ENCODE results near the gene SREBF1.
"Not testable (repeated sequence)": the region's sequence is repeated elsewhere in the genome, so short reads cannot be mapped to it uniquely, and the experiment has no call there.

SREBF1 gene

DNA sequence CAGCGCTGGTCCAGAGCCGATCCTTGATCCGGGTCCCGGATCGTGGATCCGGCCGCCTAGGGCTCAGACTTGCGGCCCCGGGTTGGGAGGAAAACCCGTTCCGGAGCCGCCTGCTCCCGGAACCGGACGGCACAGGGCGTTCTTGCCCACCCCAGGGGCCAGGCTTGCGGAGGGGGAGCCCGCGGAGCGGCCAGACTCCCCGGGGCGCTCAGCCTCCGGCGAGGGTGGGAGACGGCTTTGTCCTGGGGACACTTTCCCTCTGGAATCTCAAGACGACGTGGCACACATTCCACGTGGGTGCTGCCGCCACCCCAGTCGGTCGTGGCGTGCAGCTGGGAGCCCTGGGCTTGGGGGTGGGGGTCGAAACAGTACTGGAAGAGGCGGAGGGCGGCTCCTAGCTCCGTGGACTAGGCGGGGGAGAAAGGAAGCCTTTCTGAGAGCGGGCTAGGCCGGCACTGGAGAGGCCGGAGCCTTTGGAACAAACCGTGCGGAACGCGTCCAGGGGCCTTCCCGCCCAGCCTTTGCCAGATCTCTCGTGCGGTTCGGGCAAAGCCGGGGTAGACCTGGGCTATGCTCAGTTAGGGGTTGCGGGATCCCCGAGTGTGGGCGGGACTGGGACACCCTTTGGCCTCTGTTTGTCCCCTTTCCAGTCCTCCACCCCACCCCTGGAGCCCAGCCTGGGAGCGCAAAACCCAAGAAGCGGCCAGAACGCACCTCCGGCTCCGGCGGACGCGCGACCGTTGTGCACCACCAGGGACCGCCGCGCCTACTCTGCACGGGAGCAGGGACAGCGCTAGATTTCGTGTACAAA lies 26.5 kb downstream of the SREBF1 start:
- Histone ChIP-seq H3K9ac (ENCODE audit: low read depth, low read length) (peak overlapping the region; percentile 42), H3K9me3 (ENCODE audit: control insufficient read depth, insufficient read depth, low read length) (no peaks in the 10 kb centered on the region), H3K36me3 (ENCODE audit: insufficient read depth, low read length) (peaks cover 3% of the 10 kb centered on the region; the same call in 1 of the 2 replicates), H3K4me1 (ENCODE audit: insufficient read depth, low read length) (peaks cover 9% of the 10 kb centered on the region)

DNA sequence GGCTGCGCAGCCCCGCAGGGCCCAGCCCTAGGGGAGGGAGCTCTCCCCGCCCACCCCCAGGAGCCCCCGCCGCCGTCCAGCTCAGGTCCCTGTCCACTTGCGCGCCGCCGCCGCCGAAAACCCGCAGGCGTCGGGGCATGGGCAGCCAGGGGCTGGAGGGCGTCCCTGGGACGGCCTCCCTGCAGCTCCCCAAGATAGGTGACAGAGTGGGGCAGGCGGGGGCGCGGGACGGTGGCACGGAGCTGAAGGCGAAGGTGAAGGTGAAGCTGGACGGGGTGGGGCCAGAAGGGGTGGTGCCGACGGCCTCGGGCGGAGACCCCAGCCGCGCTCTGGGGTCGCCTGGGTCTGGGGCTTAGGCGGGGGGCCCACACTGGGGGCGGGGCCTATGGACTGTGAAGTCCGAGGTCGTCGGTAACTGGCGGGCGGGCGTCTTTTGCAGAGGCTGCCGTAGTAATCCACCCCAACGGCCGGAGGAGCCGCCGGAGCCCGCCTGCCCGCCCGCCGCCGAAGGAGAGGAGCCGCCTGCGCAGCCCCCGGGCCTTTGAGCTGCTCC lies 27.2 kb downstream of the SREBF1 start:
- H3K9ac ChIP-seq (ENCODE audit: low read depth, low read length), result peak overlapping the region; percentile 42
- peaks cover 9% of the 10 kb centered on the region for H3K4me1 ChIP-seq (ENCODE audit: insufficient read depth, low read length)
- H3K36me3 ChIP-seq (ENCODE audit: insufficient read depth, low read length), result peaks cover 3% of the 10 kb centered on the region; the same call in 1 of the 2 replicates
- no peaks in the 10 kb centered on the region for H3K9me3 ChIP-seq (ENCODE audit: control insufficient read depth, insufficient read depth, low read length)

DNA sequence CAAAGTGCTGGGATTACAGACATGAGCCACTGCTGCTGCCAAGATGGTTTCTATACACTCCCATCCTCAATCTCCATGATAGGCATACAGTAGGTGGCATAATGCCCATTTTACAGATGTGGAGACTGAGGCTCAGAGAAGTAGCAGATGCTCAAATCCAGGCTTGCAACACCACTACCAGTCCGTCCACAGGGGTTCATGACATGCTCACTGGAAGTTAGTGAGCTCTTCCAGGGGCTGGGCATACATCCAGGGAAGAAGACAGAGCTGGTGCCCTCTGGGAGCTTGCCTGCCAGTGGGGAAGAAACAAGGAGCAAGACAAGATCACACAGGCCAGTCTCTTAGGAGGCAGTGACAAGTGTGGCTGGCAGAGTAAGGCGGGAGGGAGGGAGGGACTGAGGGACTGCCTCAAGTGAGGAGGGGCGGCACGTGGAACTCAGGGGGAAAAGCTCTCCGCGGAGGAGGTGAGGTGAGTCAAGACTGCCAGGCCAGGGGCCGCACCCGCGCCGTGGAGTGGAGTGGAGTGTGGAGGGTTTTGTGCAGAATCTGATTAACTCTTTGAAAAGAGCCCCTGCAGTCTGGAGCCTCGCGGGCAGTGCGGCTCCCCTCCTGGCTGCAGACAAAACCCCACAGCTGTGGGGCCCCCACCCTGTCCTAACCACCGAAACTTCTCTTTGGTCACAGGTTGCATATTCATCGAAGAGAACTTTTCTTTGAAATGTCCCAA lies 27.9 kb downstream of the SREBF1 start:
- Histone ChIP-seq H3K9me3 (ENCODE audit: control insufficient read depth, insufficient read depth, low read length) (no peaks in the 10 kb centered on the region), H3K36me3 (ENCODE audit: insufficient read depth, low read length) (no peaks in the 10 kb centered on the region; the same call in 1 of the 2 replicates), H3K4me1 (ENCODE audit: insufficient read depth, low read length) (peaks cover 9% of the 10 kb centered on the region), H3K9ac (ENCODE audit: low read depth, low read length) (peak overlapping the region; percentile 12; the same call in 1 of the 2 replicates)

DNA sequence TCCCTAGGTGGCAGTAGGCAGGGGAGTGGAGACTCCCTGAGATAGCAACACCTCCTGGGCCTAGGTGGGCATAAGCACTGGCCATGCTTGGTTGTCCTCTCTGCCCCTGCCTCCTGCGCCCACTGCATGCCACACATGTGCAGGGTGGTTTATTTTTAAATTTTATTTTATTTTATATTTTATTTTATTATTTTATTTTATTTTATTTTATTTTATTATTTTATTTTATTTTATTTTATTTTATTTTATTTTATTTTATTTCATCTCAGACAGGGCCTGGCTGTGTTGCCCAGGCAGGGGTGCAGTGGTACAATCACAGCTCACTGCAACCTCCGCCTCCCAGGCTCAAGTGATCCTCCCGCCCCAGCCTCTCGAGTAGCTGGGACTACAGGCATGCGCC lies 28.6 kb downstream of the SREBF1 start:
- not testable (repeated sequence) for H3K36me3 ChIP-seq (ENCODE audit: insufficient read depth, low read length); H3K9me3 ChIP-seq (ENCODE audit: control insufficient read depth, insufficient read depth, low read length); H3K4me1 ChIP-seq (ENCODE audit: insufficient read depth, low read length); H3K9ac ChIP-seq (ENCODE audit: low read depth, low read length)

DNA sequence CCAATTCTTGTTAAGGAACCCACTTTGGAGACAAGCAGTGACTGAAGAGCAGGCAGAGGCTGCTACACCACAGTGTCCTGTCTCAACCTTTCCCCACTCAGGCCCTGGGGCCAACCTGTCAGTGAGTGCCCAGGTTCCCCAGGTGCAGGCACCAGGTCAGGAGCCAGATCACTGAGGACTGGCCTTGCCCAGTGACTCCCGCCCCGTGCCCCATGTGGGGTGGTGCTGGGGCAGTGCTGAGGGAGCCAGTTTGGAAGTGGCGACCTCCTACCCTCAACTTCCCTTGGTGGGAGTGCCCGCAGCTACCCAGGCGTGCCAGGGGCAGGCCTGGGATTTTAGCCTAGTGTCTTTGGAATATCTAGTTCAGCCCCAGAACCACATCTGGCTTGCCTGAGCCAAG lies 29.3 kb downstream of the SREBF1 start:
- H3K4me1 ChIP-seq (ENCODE audit: insufficient read depth, low read length), result peaks cover 9% of the 10 kb centered on the region
- H3K9ac ChIP-seq (ENCODE audit: low read depth, low read length), result no peak overlapping the region
- H3K9me3 ChIP-seq (ENCODE audit: control insufficient read depth, insufficient read depth, low read length), result no peaks in the 10 kb centered on the region
- H3K36me3 ChIP-seq (ENCODE audit: insufficient read depth, low read length), result no peaks in the 10 kb centered on the region; the same call in 1 of the 2 replicates

DNA sequence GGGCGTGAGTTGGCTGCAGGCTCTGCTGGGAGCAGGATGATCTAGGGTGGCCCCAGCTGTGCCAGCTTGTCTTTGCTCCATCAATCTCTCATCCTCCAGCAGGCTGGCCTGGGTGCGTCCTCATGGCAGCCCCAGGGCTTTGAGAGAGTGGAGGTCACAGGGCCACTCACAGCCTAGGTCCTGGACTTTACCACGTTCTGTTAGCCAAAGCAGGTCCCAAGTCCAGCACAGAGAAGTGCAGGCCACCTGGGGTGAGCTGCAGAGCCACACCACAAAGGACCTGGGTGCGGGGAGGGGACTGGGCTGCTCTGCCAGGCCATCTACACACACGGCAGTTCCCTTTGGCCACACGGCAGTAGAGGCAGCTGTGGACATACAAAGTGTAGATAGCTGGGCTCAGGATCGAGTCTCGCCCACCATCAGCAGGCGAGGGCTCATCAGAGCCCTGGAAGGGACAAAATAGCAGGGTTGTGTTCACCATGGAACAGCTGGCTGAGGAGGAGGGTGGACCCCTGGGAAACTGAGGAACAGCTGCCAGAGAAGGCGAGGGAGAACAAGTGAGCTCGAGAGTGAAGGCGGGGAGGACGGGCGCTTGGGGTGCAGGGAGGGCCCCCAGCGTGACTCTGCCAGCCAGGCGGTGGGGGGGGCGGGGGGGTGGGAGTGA lies 30.0 kb downstream of the SREBF1 start:
- no peaks in the 10 kb centered on the region; the same call in 1 of the 2 replicates for H3K36me3 ChIP-seq (ENCODE audit: insufficient read depth, low read length)
- no peak overlapping the region for H3K9ac ChIP-seq (ENCODE audit: low read depth, low read length)
- H3K9me3 ChIP-seq (ENCODE audit: control insufficient read depth, insufficient read depth, low read length), result no peaks in the 10 kb centered on the region
- H3K4me1 ChIP-seq (ENCODE audit: insufficient read depth, low read length), result peaks cover 3% of the 10 kb centered on the region

DNA sequence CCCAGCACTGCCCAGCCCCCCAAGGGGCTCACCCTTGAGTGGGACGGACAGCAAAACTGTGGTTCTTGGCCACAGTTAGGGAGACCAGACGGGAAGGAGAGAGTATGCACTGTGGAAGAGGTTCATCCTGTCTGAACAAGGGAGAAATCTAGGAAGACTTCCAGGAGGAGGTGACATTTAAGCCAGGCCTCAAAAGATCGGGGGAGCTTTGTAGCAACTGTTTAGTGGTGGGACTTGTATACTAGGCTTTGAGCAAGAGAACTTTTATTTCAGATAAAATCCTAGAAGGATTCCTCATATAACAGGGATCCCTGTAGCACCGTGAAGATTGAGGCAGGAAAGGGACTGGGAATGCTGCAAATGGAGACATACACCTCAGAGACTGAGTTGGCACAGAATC lies 30.8 kb downstream of the SREBF1 start:
- Histone ChIP-seq H3K4me1 (ENCODE audit: insufficient read depth, low read length) (no peaks in the 10 kb centered on the region), H3K36me3 (ENCODE audit: insufficient read depth, low read length) (no peaks in the 10 kb centered on the region; the same call in 1 of the 2 replicates), H3K9me3 (ENCODE audit: control insufficient read depth, insufficient read depth, low read length) (no peaks in the 10 kb centered on the region)

DNA sequence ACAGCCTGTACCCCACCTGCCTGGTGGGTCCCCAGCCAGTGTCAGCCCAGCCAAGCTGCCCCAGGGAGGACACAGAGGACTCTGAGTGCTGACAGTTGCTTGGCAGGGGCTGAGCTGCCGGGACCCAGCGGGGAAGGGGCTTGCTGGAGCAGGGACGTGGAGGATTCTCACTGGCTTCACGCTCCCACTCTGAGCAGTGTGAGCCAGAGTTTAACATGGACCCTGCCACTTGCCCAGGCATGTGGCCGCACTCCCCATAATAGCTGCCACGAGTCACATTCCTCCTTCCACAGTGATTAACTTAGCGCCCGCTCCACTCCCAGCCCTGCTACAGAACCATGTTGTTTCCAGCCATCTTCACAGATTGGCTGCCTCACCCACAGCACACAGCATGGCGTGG lies 31.2 kb downstream of the SREBF1 start:
- no peaks in the 10 kb centered on the region; the same call in 1 of the 2 replicates for H3K36me3 ChIP-seq (ENCODE audit: insufficient read depth, low read length)
- H3K9ac ChIP-seq (ENCODE audit: low read depth, low read length), result no peak overlapping the region
- no peaks in the 10 kb centered on the region for H3K9me3 ChIP-seq (ENCODE audit: control insufficient read depth, insufficient read depth, low read length)
- H3K4me1 ChIP-seq (ENCODE audit: insufficient read depth, low read length), result no peaks in the 10 kb centered on the region; the same call in 1 of the 2 replicates

More for the DNA sequence above, 30.8 kb downstream of the SREBF1 start:
- H3K9ac ChIP-seq (ENCODE audit: low read depth, low read length), result no peak overlapping the region

DNA sequence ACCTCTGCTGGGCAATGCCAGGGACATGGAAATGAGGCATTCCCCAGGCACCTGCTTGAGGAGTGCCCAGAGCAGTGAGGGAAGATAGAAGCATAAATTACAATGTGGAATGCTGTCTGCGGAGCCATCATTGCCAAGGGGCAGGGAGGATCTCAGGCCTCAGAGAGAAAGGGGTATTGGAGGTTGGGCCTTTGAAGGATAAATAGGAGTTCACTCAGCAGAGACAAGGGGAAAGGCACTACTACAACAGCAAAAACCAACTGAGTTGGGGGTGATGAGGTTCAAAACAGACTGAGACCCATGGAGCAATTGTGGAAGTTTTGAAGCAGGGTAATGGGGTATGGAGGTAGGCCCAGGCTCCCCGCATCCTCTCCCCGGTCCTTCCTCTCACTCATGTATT lies 32.8 kb downstream of the SREBF1 start:
- no peaks in the 10 kb centered on the region; the same call in 1 of the 2 replicates for H3K36me3 ChIP-seq (ENCODE audit: insufficient read depth, low read length)
- H3K9ac ChIP-seq (ENCODE audit: low read depth, low read length), result no peak overlapping the region
- H3K9me3 ChIP-seq (ENCODE audit: control insufficient read depth, insufficient read depth, low read length), result no peaks in the 10 kb centered on the region
- peaks cover 6% of the 10 kb centered on the region; the same call in 1 of the 2 replicates for H3K4me1 ChIP-seq (ENCODE audit: insufficient read depth, low read length)

DNA sequence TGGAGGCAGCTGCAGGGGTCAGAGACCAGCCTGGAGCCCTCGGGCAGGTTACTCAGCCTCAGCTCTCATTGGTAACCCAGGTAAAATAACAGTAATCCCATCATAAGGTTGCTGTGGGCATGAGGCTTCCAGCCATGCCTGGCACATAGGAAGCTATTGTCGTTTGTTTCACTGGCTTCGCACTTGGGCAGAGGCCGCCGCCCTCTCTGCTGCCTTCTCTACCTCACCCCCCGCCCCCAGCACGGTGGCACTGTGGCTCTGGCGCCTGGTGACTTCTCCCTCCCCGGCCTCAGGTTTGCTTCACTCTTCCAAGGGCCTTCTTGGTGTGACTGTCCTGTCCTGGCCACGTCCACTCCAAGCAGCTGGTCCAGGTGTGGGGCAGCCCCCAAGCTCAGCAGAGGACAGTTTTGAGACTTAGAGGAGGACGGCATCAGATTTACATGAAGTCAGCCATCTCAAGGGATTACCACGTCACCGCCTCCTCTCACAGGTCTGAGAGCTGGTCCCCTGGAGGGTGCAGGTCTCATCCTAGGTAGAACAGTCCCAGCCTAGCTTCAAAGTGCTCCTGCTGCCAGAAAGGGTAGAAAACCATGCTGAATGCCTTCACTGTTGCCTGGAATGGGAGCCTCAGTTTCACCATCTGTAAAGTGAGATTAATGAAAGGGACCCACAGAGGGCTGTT lies 34.8 kb downstream of the SREBF1 start:
- no peaks in the 10 kb centered on the region for H3K9me3 ChIP-seq (ENCODE audit: control insufficient read depth, insufficient read depth, low read length)

DNA sequence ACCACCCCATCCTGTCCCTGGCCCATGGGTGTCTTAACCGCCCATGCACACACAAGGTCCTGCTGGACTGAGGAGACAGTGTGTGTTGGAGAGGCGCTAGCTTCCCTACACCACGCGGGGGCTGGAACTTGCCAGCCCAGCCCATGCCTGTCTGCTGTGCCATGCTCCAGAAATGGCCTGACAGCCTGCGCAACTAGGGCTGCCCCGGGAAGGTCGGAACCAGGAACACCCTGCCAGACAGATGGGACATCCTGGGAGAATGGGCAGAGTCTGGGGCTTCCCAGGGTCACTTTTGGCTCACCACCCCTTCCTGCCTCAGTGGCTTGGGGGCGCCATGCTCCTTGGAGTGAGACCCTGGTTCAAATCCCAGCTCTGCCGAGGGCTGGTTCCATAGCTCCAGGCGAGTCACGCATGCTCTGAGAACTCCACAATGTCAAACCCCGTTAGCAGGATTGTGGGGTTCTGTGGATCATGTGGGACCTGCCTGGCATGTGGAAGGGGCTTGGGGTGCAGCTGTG lies 36.2 kb downstream of the SREBF1 start:
- no peak overlapping the region for H3K9ac ChIP-seq (ENCODE audit: low read depth, low read length)
- peaks cover 6% of the 10 kb centered on the region; the same call in 1 of the 2 replicates for H3K4me1 ChIP-seq (ENCODE audit: insufficient read depth, low read length)
- no peaks in the 10 kb centered on the region; the same call in 1 of the 2 replicates for H3K36me3 ChIP-seq (ENCODE audit: insufficient read depth, low read length)
- no peaks in the 10 kb centered on the region for H3K9me3 ChIP-seq (ENCODE audit: control insufficient read depth, insufficient read depth, low read length)

More for the DNA sequence above, 34.8 kb downstream of the SREBF1 start:
- H3K9ac ChIP-seq (ENCODE audit: low read depth, low read length), result no peak overlapping the region
- peaks cover 6% of the 10 kb centered on the region; the same call in 1 of the 2 replicates for H3K4me1 ChIP-seq (ENCODE audit: insufficient read depth, low read length)
- no peaks in the 10 kb centered on the region; the same call in 1 of the 2 replicates for H3K36me3 ChIP-seq (ENCODE audit: insufficient read depth, low read length)

DNA sequence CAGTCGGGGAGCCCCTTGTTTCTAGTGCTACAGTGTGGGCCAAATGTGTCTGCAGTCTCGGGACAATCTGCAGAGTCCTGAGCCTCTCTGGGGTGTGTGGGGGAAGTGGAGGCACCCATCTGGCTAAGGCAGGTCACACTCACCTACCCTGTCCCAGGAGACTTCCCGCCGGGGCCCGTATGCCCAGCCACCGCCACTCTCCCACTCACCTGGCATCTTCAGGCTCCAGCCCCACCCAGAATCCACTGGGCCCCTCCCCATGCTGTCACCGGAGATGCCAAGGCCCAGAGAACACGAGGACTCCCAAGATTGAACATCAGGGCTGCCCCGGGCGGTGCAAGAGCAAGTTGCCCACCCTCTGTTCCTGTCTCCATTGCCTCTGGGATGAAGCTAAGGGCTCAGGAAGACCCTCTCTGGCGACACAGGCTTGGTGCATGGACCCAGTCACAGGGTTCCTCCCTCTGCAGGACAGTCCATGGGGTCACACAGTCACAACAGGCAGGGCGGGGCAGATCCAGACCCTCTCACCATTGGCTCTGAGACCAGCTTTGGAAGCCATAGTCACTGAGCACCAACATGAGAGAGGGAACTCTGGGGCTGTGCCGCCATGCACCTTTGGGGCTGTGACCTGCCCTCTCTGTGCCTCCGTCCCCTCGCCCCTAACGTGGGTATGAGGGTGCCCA lies 38.1 kb downstream of the SREBF1 start:
- H3K36me3 ChIP-seq (ENCODE audit: insufficient read depth, low read length), result no peaks in the 10 kb centered on the region
- H3K9ac ChIP-seq (ENCODE audit: low read depth, low read length), result no peak overlapping the region
- H3K9me3 ChIP-seq (ENCODE audit: control insufficient read depth, insufficient read depth, low read length), result no peaks in the 10 kb centered on the region
- peaks cover 6% of the 10 kb centered on the region; the same call in 1 of the 2 replicates for H3K4me1 ChIP-seq (ENCODE audit: insufficient read depth, low read length)

DNA sequence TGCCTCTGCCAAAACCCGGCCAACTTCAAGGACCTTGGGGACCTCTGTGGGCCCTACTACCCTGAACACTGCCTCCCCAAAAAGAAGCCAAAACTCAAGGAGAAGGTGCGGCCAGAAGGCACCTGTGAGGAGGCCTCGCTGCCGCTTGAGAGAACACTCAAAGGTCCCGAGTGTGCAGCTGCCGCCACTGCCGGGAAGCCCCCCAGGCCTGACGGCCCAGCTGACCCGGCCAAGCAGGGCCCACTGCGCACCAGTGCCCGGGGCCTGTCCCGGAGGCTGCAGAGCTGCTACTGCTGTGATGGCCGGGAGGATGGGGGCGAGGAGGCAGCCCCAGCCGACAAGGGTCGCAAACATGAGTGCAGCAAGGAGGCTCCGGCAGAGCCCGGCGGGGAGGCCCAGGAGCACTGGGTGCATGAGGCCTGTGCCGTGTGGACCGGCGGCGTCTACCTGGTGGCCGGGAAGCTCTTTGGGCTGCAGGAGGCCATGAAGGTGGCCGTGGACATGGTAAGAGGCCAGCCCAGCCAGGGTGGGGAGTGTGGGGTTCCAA lies 38.7 kb downstream of the SREBF1 start:
- Histone ChIP-seq H3K36me3 (ENCODE audit: insufficient read depth, low read length) (no peaks in the 10 kb centered on the region), H3K4me1 (ENCODE audit: insufficient read depth, low read length) (peaks cover 6% of the 10 kb centered on the region; the same call in 1 of the 2 replicates), H3K9me3 (ENCODE audit: control insufficient read depth, insufficient read depth, low read length) (no peaks in the 10 kb centered on the region), H3K9ac (ENCODE audit: low read depth, low read length) (no peak overlapping the region)

All from ES-I3 (cell line).